Stomach (tissue), 19 donors: ENCODE data around the gene ADGRF3. TPM values are rescaled to one million over a fixed set of nuclear protein-coding genes. Genes with fewer than 3 reads are reported as not detected.
A peak's percentile ranks its signal among the peaks of the same experiment; 100 is the strongest.

Experiments
- DNase-seq, 2 donors: peaks; one replicate each; pipeline versions ENCODE4 v3.0.0 to v3.0.0-alpha.2; 2013 to 2019
- H3K27ac ChIP-seq, 5 donors: fragments of 200-600 bp in 4 of 5; sonication (generic) in 4 of 5; one replicate each; pipeline ENCODE4 v1.5.1; 2013 to 2019; ENCODE audit warnings: mild to moderate bottlenecking in 1 of 5, moderate library complexity in 1 of 5
- H3K27me3 ChIP-seq, 3 donors: fragments of 200-600 bp; sonication (generic); one replicate each; pipeline ENCODE4 v1.5.1; 2017 to 2019; ENCODE audit warnings: mixed run types in 1 of 3
- H3K36me3 ChIP-seq, 4 donors: fragments of 200-600 bp; sonication (generic); 1 replicate in 3 of 4; 2 replicates in 1 of 4; pipeline ENCODE4 v1.5.1; 2016 to 2019
- H3K4me1 ChIP-seq, 4 donors: fragments of 200-600 bp; sonication (generic); one replicate each; pipeline ENCODE4 v1.5.1; 2016 to 2019
- H3K4me3 ChIP-seq, 4 donors: fragments of 200-600 bp; sonication (generic) in 3 of 4; one replicate each; pipeline ENCODE4 v1.5.1; 2016 to 2019; ENCODE audit warnings: mild to moderate bottlenecking in 1 of 4
- H3K9me3 ChIP-seq, 4 donors: fragments of 200-600 bp; sonication (generic); one replicate each; pipeline ENCODE4 v1.5.1; 2016 to 2019
- CTCF ChIP-seq, 7 experiments: fragments of 450-650 bp in 4 of 7; fragments of 200-600 bp in 3 of 7; sonication (generic) in 3 of 7; IDR thresholded peaks; one replicate each; pipeline ENCODE4 v1.5.1; 2016 to 2019; ENCODE audit warnings: antibody characterized with exemption in 7 of 7, control low read depth in 2 of 7, mild to moderate bottlenecking in 1 of 7
- EP300 ChIP-seq: sonication (generic); formaldehyde crosslinking; IDR thresholded peaks from one replicate; pipeline ENCODE4 v1.6.1; 2017; ENCODE audit warnings: antibody characterized with exemption
- POLR2A ChIP-seq, 4 donors: fragments of 450-650 bp; IDR thresholded peaks; one replicate each; pipeline ENCODE4 v1.6.1; 2016; ENCODE audit warnings: antibody characterized with exemption in 4 of 4, control low read depth in 2 of 4, mild to moderate bottlenecking in 1 of 4, moderate library complexity in 1 of 4
- POLR2AphosphoS5 ChIP-seq, 3 donors: sonication (generic); formaldehyde crosslinking; IDR thresholded peaks; one replicate each; pipeline ENCODE4 v1.6.1; 2016; ENCODE audit warnings: antibody characterized with exemption in 3 of 3
- WGBS, 5 donors: extraction: QIAGEN DNeasy Blood & Tissue Kit in 3 of 5; methylation state at CpG; one replicate each; pipeline versions ENCODE4 v1.1.5 to v1.1.7; 2013 to 2018; 5-methylcytosine and 5-hydroxymethylcytosine counted together
- intact Hi-C: fragments of 100-400 bp; cut with DNase I; formaldehyde crosslinking; loops from one replicate; pipeline ENCODE4 v1.15.1; 2023; ENCODE audit warnings: low total_unique reads
- long read RNA-seq, 10 donors: transcript quantifications; one replicate each; lab custom pipeline, GENCODE V29; 2026
- polyA plus RNA-seq, 3 donors: library from polyadenylated mRNA; stranded (reverse); fragments of 200-250 nt; gene quantifications; one replicate each; pipeline ENCODE4 v1.2.3, GENCODE V29; 2013
- total RNA-seq, 5 donors: library from RNA; depleted of rRNA; stranded (reverse); fragments of >200 nt; gene quantifications; one replicate each; pipeline versions ENCODE4 v1.1.0 to v1.2.3, GENCODE V29; 2014 to 2016
- donor health status: healthy with polysubstance abuse.
- donor health status: Bipolar disorder and iron deficiency.
- donor health status: healthy.

Gene ADGRF3
- total RNA-seq (under 1 TPM in 1 of 5 donors, not detected in 4; 0.29 TPM), polyA plus RNA-seq (under 1 TPM; 0.05 to 0.31 (median 0.12) TPM)
- long read RNA-seq, donor 1: 0 reads
- long read RNA-seq, donor 2: 0 reads
- long read RNA-seq, donor 3: 0 reads
- long read RNA-seq, donor 4: 0 reads
- long read RNA-seq, donor 5: 0 reads
- long read RNA-seq, donor 6: 0 reads
- long read RNA-seq, donor 7: 0 reads
- long read RNA-seq, donor 8: 0 reads
- long read RNA-seq, donor 9: 0 reads
- long read RNA-seq, donor 10: 0 reads

GRCh38 chr2:26346454-26347053 is at the start of gene ADGRF3:
TSS of gene ADGRF3 (minus strand) at chr2:26346789. CDS start at chr2:26346234, 555 bp downstream.
- H3K9me3 ChIP-seq: no peaks in the 10 kb centered on the region
- H3K4me3 ChIP-seq: peak within 1 kb of the TSS; percentile 72 to 91 (median 77)
- H3K27me3 ChIP-seq: no peaks in the 10 kb centered on the region
- H3K4me1 ChIP-seq: peaks cover 15 to 35% (median 27%) of the 10 kb centered on the region in 4 donors
- DNase-seq: peak; percentile 65 to 83
- H3K27ac ChIP-seq: peak within 1 kb of the TSS; percentile 90 to 96 (median 93)
- intact Hi-C loops: no loop called here
- H3K36me3 ChIP-seq: no peaks in the 10 kb centered on the region
- WGBS, 5 donors: 0 to 1% (median 0%) methylated on average over 24 to 28 of the region's 28 CpGs
- TF ChIP-seq EP300: no peak
- peak in 2 of 3 donors; percentile 38 to 65 for TF ChIP-seq POLR2AphosphoS5 (IDR thresholded peaks at IDR 0.05)

GRCh38 chr2:26395394-26395793 is 48.8 kb upstream of the ADGRF3 start:
- TF ChIP-seq CTCF (IDR thresholded peaks at IDR 0.05) (no peak), POLR2AphosphoS5 (IDR thresholded peaks at IDR 0.05) (no peak), POLR2A (IDR thresholded peaks at IDR 0.05) (no peak), EP300 (no peak)
- intact Hi-C loops: no loop called here

GRCh38 chr2:26394694-26395093 is 48.1 kb upstream of the ADGRF3 start:
- Histone ChIP-seq H3K27me3 (no peaks in the 10 kb centered on the region), H3K4me1 (peaks cover 0 to 9% (median 0%) of the 10 kb centered on the region in 4 donors), H3K36me3 (peaks cover 0 to 36% (median 28%) of the 10 kb centered on the region in 4 donors), H3K9me3 (no peaks in the 10 kb centered on the region), H3K27ac (no peak overlapping the region), H3K4me3 (no peak overlapping the region)
- intact Hi-C loops: no loop called here
- 46 to 76% (median 51%) methylated on average over 4 of the region's 4 CpGs for WGBS, 5 donors
- TF ChIP-seq POLR2A (IDR thresholded peaks at IDR 0.05): no peak
- TF ChIP-seq EP300: no peak
- TF ChIP-seq POLR2AphosphoS5 (IDR thresholded peaks at IDR 0.05): no peak
- no peak for TF ChIP-seq CTCF (IDR thresholded peaks at IDR 0.05)
- no peak for DNase-seq

More at GRCh38 chr2:26395394-26395793, 48.8 kb upstream of the ADGRF3 start:
- H3K9me3 ChIP-seq: no peaks in the 10 kb centered on the region
- no peak overlapping the region for H3K4me3 ChIP-seq
- peaks cover 0 to 9% (median 0%) of the 10 kb centered on the region in 4 donors for H3K4me1 ChIP-seq
- no peak for DNase-seq
- 67 to 84% (median 79%) methylated on average over 4 of the region's 4 CpGs for WGBS, 5 donors
- H3K36me3 ChIP-seq: peaks cover 0 to 29% (median 21%) of the 10 kb centered on the region in 4 donors
- no peaks in the 10 kb centered on the region for H3K27me3 ChIP-seq
- no peak overlapping the region for H3K27ac ChIP-seq

GRCh38 chr2:26387189-26387588 is 40.6 kb upstream of the ADGRF3 start:
- TF ChIP-seq POLR2AphosphoS5 (IDR thresholded peaks at IDR 0.05): no peak
- no peak for TF ChIP-seq CTCF (IDR thresholded peaks at IDR 0.05)
- TF ChIP-seq EP300: no peak
- no peak for TF ChIP-seq POLR2A (IDR thresholded peaks at IDR 0.05)
- Histone ChIP-seq H3K27me3 (no peaks in the 10 kb centered on the region), H3K4me1 (no peaks in the 10 kb centered on the region), H3K36me3 (peaks cover 9 to 84% (median 73%) of the 10 kb centered on the region in 4 donors), H3K9me3 (no peaks in the 10 kb centered on the region), H3K4me3 (no peak overlapping the region), H3K27ac (no peak overlapping the region)
- WGBS, 5 donors: 93 to 99% (median 97%) methylated on average over 4 of the region's 4 CpGs
- no peak for DNase-seq
- intact Hi-C loops: no loop called here

GRCh38 chr2:26384597-26384996 is 38.0 kb upstream of the ADGRF3 start:
- DNase-seq: no peak
- TF ChIP-seq EP300: no peak
- no peak for TF ChIP-seq POLR2AphosphoS5 (IDR thresholded peaks at IDR 0.05)
- TF ChIP-seq POLR2A (IDR thresholded peaks at IDR 0.05): no peak
- no peak for TF ChIP-seq CTCF (IDR thresholded peaks at IDR 0.05)
- Histone ChIP-seq H3K9me3 (no peaks in the 10 kb centered on the region), H3K4me1 (no peaks in the 10 kb centered on the region), H3K36me3 (peaks cover 9 to 67% (median 62%) of the 10 kb centered on the region in 4 donors), H3K4me3 (no peak overlapping the region), H3K27ac (no peak overlapping the region), H3K27me3 (no peaks in the 10 kb centered on the region)
- intact Hi-C loops: no loop called here
